ENCODE data around the gene MACROD2. TPM values are rescaled to one million over a fixed set of nuclear protein-coding genes. Genes with fewer than 3 reads are reported as not detected.

MACROD2 gene
- total and polyA plus RNA-seq, 2 experiments from 2014 or later = 2.8 to 4.3 TPM

DNA sequence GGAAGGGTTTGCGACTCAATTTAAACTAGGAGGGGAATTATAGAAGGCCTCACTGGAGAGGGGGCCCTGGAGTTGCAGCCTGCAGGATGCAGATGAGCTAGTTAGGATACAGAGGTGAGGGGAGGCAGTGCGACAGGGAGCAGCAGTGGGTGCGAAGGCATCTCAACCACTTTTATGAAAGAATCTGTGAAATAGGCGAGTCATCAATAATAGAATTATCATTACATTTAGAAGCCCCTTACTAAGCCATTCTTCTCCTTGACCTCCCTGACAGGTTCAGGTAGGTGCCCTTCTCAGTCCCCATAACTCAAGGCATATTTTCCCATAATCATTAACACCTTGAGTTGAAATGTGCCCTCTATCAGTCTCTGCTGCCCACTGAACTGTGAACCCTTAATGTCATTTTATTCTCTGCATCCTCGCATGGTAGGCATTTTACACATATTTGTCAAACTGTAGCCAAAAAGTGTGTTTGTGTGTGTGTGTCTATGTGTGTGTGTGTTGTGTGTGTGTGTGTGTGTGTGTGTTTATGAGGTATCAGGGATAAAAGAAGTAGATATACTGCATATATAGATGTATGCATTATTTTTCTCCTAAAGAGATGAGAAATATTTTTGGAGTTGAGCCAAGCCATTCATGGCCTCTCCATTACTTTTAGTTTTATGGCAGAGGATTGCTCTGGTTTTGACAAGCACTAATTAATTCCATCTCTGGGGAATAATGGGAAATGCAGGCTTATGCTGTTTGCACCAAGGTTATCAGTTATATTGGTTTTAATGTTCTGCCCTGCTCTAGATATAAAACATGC lies 1679.1 kb downstream of the MACROD2 start:
- Histone ChIP-seq H4K20me1 (replicated peaks; ENCODE audit: insufficient read depth) (no peaks in the 10 kb centered on the region), H3K4me2 (no peak overlapping the region), H2AFZ (no peak overlapping the region), H3K79me2 (replicated peaks; ENCODE audit: insufficient read depth) (no peaks in the 10 kb centered on the region), H3K9me2 (ENCODE audit: insufficient read depth) (0 out of 2 replicates have a peak, but pooled peaks cover 3% of the 10 kb centered on the region), H3K4me1 (ENCODE audit: insufficient read depth) (no peaks in the 10 kb centered on the region), H3K36me3 (ENCODE audit: insufficient read depth) (no peaks in the 10 kb centered on the region), H3K27me3 (ENCODE audit: insufficient read depth) (no peaks in the 10 kb centered on the region), H3K27ac (ENCODE audit: low read depth) (no peak overlapping the region), H3K4me3 (no peak overlapping the region), H3F3A (replicated peaks; ENCODE audit: low read depth) (no peaks in the 10 kb centered on the region)
- Mint-ChIP-seq H3K4me3 (no peak overlapping the region), H3K4me1 (no peaks in the 10 kb centered on the region), H3K27ac (no peak overlapping the region), H3K9me3 (no peaks in the 10 kb centered on the region), H3K27me3 (ENCODE audit: insufficient read depth, low read depth, poor library complexity) (peaks cover 1% of the 10 kb centered on the region), H3K36me3 (ENCODE audit: low read depth) (no peaks in the 10 kb centered on the region)
- DNase-seq (ENCODE audit: low spot score) (no peak), ATAC-seq (no peak)
- no peak for TF ChIP-seq JUNB (IDR thresholded peaks at IDR 0.05; ENCODE audit: unreplicated experiment)
- TF ChIP-seq, protein P1, sequence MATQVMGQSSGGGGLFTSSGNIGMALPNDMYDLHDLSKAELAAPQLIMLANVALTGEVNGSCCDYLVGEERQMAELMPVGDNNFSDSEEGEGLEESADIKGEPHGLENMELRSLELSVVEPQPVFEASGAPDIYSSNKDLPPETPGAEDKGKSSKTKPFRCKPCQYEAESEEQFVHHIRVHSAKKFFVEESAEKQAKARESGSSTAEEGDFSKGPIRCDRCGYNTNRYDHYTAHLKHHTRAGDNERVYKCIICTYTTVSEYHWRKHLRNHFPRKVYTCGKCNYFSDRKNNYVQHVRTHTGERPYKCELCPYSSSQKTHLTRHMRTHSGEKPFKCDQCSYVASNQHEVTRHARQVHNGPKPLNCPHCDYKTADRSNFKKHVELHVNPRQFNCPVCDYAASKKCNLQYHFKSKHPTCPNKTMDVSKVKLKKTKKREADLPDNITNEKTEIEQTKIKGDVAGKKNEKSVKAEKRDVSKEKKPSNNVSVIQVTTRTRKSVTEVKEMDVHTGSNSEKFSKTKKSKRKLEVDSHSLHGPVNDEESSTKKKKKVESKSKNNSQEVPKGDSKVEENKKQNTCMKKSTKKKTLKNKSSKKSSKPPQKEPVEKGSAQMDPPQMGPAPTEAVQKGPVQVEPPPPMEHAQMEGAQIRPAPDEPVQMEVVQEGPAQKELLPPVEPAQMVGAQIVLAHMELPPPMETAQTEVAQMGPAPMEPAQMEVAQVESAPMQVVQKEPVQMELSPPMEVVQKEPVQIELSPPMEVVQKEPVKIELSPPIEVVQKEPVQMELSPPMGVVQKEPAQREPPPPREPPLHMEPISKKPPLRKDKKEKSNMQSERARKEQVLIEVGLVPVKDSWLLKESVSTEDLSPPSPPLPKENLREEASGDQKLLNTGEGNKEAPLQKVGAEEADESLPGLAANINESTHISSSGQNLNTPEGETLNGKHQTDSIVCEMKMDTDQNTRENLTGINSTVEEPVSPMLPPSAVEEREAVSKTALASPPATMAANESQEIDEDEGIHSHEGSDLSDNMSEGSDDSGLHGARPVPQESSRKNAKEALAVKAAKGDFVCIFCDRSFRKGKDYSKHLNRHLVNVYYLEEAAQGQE (IDR thresholded peaks at IDR 0.05; ENCODE audit: unreplicated experiment) = no peak
- TF ChIP-seq CTCF (conservative IDR thresholded peaks at IDR 0.05; ENCODE audit: low read depth in 2 of 2) = no peak
- TF ChIP-seq ZNF331 (CRISPR knock-in tag; IDR thresholded peaks at IDR 0.05; ENCODE audit: low read depth) = no peak
- TF ChIP-seq ZNF114 (CRISPR knock-in tag; IDR thresholded peaks at IDR 0.05) = no peak
- TF ChIP-seq CREB1 (CRISPR knock-in tag; IDR thresholded peaks at IDR 0.05; ENCODE audit: low read depth) = no peak
- no peak for TF ChIP-seq POLR2AphosphoS5 (IDR thresholded peaks at IDR 0.05; ENCODE audit: low read depth)
- no peak for TF ChIP-seq NANOG (IDR thresholded peaks at IDR 0.05; ENCODE audit: borderline replicate concordance)
- TF ChIP-seq STAT1 (IDR thresholded peaks at IDR 0.05; ENCODE audit: unreplicated experiment) = no peak

GRCh38 chr20:15675061-15675514 lies 1679.8 kb downstream of the MACROD2 start:
- DNase-seq (ENCODE audit: low spot score) (no peak), ATAC-seq (no peak)
- Histone ChIP-seq H3K27me3 (ENCODE audit: insufficient read depth) (no peaks in the 10 kb centered on the region), H4K20me1 (replicated peaks; ENCODE audit: insufficient read depth) (no peaks in the 10 kb centered on the region), H3K9me2 (ENCODE audit: insufficient read depth) (0 out of 2 replicates have a peak, but pooled peaks cover 4% of the 10 kb centered on the region), H3F3A (replicated peaks; ENCODE audit: low read depth) (no peaks in the 10 kb centered on the region), H3K4me1 (ENCODE audit: insufficient read depth) (no peaks in the 10 kb centered on the region), H2AFZ (no peak overlapping the region), H3K36me3 (ENCODE audit: insufficient read depth) (no peaks in the 10 kb centered on the region), H3K79me2 (replicated peaks; ENCODE audit: insufficient read depth) (no peaks in the 10 kb centered on the region), H3K27ac (ENCODE audit: low read depth) (no peak overlapping the region), H3K4me2 (no peak overlapping the region), H3K4me3 (no peak overlapping the region)
- H3K9me3 Mint-ChIP-seq = no peaks in the 10 kb centered on the region
- H3K36me3 Mint-ChIP-seq (ENCODE audit: low read depth) = no peaks in the 10 kb centered on the region
- H3K4me1 Mint-ChIP-seq = no peaks in the 10 kb centered on the region
- no peaks in the 10 kb centered on the region for H3K27me3 Mint-ChIP-seq (ENCODE audit: insufficient read depth, low read depth, poor library complexity)
- no peak overlapping the region for H3K27ac Mint-ChIP-seq
- no peak for TF ChIP-seq ZNF114 (CRISPR knock-in tag; IDR thresholded peaks at IDR 0.05)
- no peak for TF ChIP-seq EZH2 (IDR thresholded peaks at IDR 0.05; ENCODE audit: low read depth, unreplicated experiment)
- no peak for TF ChIP-seq POLR2AphosphoS5 (IDR thresholded peaks at IDR 0.05; ENCODE audit: low read depth)
- TF ChIP-seq NANOG (IDR thresholded peaks at IDR 0.05; ENCODE audit: borderline replicate concordance) = no peak
- no peak for TF ChIP-seq JUNB (IDR thresholded peaks at IDR 0.05; ENCODE audit: unreplicated experiment)
- no peak for TF ChIP-seq STAT1 (IDR thresholded peaks at IDR 0.05; ENCODE audit: unreplicated experiment)
- TF ChIP-seq ETS1 (IDR thresholded peaks at IDR 0.05) = no peak
- no peak overlapping the region for H3K4me3 Mint-ChIP-seq

All from GM23338 (cell line).